HL-60/S4 (cell line): Measurements from ENCODE around the gene CLSTN2.

Experiments
- in situ Hi-C: fragments of 300-500 bp; cut with MboI; formaldehyde crosslinking; loops from 2 replicates; pipeline ENCODE4 v1.14.3; 2022; ENCODE audit warnings: low sequenced_read_pairs

Gene CLSTN2

DNA sequence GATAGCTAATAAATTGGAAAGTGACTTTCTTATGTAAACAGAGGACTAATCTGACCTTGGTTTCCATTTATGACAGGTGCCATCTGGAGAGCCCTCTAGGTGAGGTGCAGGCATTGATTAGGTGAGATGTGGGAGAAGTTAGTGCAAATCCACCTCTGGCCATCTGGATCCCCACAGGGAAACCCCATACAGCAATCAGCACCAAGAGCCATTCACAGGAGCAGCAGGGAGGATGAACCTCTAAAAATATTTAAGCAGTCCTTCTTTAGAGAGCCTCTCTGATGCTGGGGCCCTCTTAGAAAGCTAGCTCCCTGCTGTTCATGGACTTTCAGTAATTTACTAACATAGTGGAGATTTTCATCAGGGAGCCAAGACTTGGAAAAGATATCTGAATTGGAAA lies 69.3 kb downstream of the CLSTN2 start:
- in situ Hi-C loops = no loop called here

DNA sequence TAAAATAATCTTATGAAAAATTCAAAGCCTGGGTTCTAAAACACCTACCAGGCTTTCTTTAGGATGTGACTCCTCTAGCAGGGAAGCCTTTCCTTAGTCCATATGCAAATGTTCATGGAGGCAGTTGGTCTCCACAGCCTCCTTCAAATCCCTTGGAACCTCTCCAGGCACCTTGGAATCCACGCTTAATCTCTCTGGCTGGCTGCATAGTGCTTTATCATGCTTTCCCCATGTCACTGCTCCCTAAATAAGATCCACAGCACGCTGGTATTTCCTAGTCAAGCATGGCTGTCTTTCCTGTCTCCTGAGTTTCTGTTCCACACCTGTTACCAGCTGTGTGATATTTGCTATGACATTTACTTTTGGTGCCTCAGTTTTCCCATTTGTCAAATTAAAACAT lies 71.3 kb downstream of the CLSTN2 start:
- in situ Hi-C loops = no loop called here

DNA sequence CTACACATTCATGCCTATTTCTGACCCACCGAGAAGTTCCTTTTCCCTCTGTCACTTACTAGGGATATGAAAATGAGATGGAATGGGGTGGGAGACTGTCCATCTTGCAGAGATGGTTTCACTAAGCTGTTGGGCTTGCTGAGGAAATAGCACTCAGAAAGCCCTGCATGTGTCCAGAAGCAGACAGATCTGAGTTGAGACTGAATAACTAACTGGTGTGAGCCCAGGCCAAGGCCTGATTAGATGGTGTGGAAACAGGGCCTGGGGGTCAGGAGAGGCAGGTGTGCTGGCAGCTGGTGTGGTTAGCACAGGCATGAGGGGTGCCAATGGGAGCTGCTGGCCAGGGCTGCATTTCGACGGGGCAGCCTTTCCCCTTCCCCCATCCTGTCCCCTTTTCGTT lies 72.1 kb downstream of the CLSTN2 start:
- in situ Hi-C loops = no loop called here

DNA sequence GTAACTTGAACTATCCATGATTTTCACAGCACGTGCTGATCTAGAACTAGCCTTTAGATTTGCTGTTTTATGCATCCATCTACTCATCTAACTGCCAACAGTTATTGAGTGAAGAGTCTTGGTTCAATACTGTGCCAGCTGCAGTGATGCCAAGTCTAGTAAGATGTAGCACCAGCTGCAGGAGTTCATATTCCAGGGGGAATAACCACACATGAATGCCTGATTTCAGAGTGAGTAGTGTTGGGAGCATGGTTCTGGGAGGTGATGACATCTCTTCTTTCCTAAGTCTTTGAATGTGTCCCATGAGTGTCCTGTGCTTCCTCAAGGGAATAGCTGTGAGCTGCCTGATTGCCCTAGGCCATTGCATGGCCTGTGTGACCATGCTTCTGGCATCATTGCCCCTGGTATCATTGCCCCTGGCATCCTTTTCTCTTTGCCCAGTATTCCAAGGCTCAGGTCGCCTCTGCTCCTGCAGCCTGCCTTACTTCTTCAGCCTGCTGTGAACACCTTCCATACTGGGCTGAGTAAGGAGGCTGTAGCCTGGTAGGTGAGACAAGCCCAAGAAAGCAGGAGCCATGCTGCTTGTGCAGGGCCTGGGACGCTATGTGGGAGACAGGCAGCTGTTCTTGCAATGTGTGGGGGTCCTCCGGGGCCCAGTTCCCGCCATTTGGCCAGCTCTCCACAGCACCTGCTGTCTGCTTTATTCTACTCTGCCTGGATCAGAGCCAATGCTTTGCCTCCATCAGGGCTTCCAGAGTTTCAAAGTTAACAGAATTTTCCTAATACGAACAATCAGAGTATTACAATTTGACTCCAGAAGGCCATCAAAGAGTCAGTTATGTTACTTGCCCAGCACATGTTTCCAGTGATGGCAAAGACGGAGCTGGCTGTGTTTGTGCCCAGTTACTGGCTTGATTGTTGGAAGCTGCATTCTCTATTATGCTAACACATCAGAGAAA lies 73.2 kb downstream of the CLSTN2 start:
- in situ Hi-C loops = no loop called here

DNA sequence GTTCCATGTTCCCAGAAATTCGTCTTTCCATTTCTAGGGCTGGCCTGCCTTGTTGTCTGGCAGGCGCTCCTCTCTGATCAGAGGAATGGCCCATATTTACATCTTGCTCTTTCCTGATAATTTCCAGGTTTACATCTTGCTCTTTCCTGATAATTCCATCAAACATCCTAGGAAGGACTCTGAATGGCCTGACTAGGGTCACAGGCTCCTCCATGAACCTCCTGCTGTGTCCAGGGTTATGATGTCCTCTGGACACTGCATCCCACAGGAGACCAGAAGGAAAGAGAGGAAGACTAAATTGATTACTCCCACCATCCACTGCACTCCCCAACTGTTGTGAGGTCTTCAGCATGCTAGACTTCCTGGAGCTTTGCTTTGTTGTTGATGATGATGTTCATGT lies 75.4 kb downstream of the CLSTN2 start:
- in situ Hi-C loops = no loop called here

DNA sequence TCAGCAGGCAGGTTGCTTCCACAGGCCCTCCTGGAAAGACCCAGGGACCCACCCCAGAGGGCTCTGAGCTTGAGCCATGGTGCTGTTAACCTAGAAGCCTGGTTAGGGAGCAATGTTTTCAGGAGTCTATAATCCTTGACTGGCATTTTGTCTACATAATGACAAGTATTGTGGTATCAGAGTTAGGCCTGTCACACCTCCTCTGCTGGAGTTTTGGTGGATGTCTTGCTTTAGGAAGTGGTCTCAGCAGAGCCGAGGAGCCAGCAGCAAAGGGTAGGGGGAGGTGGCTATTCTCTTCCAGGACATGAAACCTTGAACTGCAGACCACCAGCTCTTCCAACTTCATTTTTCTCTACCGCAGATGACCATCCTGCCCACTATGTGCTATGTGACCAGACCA lies 76.1 kb downstream of the CLSTN2 start:
- in situ Hi-C loops = no loop called here

DNA sequence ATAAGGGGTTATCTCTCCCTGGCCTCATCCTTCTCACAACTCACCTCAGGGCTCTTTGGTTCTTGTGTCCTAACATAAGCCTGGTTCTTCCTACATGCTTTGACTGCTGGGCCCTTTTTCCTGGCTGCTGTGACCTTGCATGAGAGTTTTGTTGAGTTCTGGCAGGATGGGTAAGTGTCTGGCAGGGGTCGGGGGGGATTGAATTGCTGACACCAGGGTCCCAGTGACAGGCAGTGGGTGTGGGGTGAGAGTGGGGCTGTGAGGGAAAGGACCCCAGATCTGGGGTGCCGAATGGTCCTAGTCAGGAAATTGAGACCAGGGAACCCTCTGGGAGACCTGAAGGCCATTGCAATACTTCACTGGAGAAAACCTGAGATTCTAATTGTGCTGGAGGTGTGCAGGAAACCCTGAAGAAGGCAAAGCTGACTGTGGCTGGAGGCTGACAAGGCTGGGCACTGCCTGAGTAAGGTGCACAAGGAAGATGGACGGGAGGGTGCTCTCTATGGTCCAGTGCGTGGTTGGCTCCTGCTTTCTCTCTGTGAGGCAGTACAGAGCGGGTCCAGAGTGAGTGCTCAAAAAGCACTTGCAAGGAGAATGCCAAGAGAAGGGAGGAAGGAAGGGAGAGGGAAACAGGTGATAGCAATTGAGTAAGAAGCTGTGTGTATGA lies 76.8 kb downstream of the CLSTN2 start:
- in situ Hi-C loops = no loop called here

DNA sequence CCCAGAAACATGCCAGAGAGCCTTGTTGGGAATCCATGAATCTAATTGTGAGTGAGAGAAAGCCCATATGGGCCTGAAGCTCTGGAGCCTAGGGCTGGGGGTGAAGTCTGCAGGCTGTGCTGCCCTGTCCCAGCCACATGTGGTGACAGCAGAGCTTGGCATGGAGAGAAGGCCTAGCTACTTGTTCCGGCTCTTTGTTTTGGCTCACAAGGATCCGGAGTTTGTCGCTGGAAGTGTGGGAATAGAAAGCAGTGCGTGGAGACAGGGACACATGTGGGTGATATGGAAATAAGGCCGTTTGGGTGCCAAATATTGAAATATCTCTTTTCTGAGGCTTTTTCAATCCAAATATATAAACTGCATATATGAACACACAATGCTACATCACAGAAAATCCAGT lies 78.2 kb downstream of the CLSTN2 start:
- in situ Hi-C loops = no loop called here

DNA sequence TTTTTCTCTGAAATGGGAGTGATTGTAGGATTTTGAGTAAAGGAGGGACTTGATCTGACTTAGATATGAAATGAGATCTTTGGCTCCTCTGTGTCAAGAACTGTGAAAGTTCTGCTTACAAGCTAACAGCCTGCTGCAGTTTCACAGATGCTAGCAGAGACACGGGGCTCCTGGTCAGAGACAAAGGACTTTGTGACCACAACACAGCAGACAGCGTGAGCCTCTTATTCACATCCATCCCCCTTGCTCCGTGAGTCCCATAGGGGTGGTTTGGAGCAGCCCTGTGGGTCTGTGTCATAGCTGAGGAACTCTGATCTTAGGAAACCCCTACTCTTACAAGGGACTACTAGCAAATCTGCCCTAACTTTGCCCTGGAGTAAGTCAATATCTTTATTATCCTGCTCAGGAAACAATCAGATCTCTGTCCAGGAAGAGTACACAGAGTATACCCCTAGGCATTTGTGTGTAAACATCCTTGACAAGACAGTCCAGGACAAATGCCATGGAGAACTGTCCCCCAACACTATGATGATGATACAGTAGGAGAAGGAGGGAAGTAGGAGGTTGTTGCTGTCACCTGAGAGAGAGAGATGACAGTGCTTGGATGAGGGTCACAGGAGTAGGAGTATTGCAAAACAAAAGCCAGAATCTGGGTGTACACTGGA lies 80.0 kb downstream of the CLSTN2 start:
- in situ Hi-C loops = no loop called here

DNA sequence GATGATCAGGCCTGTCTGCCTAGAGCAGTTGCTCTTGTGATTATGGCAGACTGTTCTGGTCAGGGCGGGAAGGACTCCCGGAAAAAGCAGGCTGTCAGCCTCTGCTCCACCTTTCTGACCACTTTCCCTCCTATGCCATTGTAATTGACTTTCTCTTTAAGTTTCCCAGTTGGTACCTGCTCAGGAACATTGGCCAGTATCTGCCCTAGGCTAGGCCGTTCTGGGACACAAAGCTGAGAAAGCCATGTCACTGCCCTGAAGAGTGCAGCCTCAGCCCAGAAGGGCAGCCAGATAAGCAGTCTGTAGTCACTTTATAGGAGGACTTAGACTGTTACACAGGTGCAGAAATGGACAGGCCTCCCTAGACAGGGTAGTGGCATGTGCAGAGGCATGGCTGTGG lies 80.8 kb downstream of the CLSTN2 start:
- in situ Hi-C loops = no loop called here

DNA sequence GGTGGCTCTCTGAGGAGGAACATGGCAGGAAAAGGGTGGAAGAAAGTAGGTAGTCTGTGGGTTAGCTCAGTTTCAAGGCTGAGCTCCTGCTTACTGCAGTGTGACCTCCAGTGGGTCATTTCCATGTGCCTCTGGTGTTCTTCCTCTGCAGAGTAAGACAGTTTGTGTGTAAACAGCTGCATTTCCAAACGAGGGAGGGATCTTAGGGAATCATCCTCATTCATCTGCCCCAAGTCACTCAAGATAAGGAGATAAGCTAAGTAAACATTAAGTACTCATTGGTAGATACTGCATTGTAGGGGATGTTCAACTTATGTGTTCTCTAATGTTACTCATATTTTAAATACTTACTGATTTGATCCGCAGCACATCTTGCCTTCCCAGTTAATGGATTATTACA lies 83.6 kb downstream of the CLSTN2 start:
- in situ Hi-C loops = no loop called here

DNA sequence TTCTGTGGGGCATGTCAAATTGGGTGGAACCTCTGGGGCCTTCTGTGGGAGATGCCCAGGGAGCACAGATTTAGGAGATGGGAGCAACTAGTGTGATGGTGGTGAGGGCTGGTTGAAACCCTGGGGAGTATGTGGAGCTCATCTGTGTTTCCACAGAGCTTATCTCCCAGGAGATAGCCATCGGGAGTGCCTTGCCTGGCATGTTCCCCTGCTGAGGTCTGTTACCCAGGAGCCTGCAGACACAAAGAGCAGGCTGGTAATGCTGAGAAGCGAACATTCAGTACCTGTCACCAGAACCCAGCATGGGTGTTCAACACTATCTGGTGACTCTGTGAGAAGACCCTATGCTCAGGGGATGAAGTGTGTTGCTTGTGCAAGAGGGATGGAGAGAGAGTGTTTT lies 85.0 kb downstream of the CLSTN2 start:
- in situ Hi-C loops = no loop called here

DNA sequence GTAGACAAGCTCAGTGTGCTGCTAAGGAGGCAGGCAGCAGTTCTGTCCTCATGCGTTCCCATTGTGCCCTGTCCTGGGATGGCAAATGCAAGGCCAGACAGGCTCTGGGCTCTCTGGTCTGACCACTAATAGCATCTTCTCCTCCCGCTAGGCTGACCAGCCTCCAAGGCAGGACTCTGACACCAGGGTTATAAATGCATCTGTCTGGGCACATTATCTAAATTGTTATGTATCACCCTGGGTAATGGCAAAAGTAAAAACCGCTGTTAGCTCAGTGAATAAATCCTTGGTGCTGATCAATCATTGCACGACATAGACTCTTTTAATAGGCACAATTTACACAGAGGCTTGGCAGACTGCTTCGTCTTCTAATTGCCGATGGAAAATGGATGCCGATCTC lies 85.6 kb downstream of the CLSTN2 start:
- in situ Hi-C loops = no loop called here

DNA sequence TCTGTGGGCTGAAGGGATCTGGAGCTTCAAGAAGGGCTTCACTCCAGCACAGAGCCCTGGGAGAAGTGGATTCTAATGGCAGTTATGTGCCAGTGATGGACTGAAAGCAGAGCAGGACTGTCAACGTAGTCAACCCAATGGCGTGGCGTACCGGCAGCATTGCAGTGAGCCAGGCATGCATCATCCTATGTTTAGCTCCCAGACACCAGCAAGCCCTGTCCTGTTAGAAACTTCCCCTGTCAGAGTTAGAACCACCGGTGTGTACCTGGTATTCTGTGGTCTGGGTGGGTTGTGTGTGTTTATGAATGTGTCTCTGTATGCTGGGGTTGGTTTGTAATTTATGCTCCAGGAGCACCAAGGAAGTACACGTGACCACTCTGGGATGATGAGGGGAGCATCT lies 86.3 kb downstream of the CLSTN2 start:
- in situ Hi-C loops = no loop called here

DNA sequence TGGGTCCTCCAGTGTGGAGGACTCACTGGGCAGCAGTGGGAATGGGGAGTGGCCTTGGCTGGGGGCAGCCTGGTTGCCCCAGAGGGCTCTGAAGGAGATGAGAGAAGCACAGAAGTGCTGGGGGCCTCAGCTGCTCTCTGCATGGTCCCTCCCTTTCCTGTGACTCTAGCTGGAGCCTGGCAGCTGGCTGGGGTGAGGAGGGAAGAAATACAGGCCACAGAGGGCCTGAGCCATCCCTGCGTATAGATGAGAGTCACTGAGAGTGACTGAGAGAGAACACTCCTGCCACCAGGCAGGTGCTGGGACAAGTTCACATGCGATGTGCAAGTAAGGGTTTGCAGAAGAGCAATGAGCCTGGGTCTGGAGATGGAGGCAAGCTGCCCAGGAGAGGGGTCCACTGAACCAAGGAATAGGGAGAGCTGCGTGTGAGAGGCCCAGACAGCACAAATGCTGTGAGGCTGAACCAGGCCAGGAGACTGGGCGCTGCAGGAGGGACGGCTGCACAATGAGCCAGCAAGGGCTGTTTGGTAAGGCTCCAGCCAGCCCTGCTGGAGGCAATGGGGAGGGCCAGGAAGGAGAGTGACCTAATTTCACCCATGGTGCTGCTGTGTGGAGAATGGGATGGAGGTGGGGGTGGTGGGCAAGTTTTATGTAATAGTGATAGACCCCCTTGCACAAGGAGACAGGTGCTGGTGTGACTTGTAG lies 87.2 kb downstream of the CLSTN2 start:
- in situ Hi-C loops = no loop called here

DNA sequence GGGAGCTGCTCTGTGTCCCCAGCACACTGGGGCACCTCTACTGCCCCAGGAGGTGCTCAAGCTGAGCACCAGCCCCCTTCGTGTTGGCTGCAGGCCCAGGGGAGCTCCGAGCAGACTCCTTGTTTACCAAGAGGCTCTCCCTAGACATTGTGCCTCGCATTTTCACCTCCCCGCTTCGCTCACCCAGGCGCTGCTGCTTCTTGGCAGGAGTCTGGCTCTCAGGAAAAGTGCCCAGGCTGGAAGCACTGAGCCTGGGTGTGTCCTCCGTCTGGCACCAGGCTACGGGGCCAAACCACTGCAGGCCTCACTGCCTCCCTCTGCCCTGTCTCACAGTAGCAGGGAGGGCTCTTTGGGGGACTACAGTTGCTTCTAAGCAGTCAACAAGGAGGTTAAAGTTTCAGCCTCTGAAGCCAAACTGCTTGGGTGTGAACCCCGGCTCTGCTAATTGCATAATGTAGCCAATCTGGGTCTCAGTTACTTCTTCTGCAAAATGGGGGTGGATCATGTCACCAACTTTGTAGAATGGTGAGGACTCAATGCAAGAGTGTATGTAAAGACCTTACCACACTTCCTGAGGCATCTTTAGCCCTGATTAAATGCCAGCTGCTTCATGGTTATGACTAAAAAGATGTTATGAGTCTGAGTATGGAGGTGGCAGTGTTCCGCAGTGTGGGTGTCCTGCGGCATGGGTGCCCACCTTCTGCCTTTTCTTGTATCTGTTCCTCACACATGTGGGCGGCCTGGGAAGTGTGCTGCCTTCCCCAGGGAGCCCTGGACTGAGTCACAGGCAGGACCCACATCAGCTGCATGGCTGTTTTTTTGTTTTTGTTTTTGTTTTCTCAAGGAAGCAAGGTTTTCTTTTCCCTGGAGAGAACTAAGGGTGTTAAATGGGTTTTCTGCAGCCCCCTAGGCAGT lies 88.9 kb downstream of the CLSTN2 start:
- in situ Hi-C loops = no loop called here

DNA sequence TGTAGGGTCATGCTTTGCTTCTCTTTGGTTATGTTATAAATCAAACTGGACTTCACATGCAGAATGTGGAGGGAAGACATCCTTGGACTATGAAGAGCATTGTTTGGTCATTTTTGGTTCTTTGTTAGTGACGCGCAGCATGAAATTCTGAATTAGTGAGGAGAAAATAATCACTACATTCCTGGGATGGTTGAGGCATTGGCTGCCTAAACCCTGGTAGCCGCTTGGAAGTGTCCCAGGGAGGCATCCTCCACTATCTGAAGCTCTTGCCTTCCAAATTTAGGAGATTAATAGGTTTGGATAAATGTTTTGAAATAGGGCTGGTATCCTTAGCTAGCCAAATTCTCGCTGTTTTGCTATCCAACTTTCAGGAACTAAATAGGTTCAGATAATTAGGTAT lies 96.2 kb downstream of the CLSTN2 start:
- in situ Hi-C loops = no loop called here

DNA sequence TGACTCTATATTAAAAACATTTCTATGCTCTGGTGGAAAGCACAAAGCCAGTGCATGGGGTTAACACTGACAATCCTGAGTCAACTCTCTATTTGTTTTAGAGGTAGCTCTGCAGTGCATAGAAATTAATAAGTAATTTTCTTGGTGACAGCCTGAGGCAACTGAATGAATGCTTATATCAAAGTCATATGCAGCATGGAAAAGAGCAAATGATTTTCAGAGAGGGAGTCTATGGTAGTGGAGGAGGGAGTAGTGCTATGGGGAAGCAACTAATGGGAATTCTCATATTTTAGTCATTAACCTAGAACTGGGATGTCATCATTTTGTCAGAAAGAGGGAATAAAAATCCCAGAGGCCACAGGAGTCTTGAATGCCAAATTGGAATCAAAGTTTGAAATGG lies 99.1 kb downstream of the CLSTN2 start:
- in situ Hi-C loops = no loop called here

DNA sequence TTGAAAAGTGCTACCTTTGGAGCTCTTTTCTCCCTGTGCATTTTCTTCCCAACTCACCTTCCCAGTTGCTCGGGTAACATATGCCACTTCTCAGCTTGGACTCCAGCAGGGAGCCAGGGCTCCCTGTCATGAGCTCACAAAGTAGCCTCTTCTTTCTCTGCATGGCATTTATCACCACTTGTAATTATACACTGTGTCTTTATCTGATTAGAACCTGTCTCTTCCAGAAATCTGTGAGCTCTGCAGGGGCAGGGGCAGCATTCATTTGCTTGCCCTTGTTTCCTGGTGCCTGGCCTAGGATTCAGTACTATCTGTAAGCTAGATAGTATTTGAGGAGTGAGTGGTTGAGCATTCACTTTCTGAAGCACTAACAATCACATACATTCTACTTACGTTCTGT lies 100.9 kb downstream of the CLSTN2 start:
- in situ Hi-C loops = no loop called here

DNA sequence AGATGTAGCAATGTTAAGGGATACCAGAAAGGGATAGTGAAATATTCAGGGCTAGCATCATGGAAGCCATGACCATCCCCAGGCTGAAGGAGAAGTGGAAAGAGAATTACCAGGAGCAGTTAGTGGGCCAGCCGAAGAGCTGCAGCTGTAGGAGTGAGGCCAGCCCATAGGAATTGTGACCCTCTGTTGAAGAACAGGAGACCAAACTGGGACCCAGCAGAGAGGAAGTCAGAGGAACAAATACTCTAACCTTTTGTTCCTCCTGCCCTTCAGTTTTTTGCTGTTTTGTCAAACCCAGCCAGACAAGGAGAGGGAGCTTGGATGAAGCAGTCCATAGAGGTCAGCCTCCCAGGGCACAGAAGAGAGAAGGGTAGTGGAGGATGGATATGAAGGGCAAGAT lies 115.4 kb downstream of the CLSTN2 start:
- in situ Hi-C loops = no loop called here
